SK-N-MC (cell line): ENCODE data around the gene RPL3.

Experiments
- DNase-seq: peaks from one replicate; pipeline ENCODE4 v3.0.0-alpha.2; 2011; ENCODE audit warnings: low read depth, low spot score
- H3K27ac ChIP-seq: fragments of 200-600 bp; sonication (generic); 2 replicates; pipeline ENCODE4 v1.5.1; 2016; ENCODE audit warnings: mixed run types
- H3K36me3 ChIP-seq: fragments of 200-600 bp; sonication (generic); 2 replicates; pipeline ENCODE4 v1.6.1; 2017; ENCODE audit warnings: antibody characterized with exemption, low read length, mixed read lengths; ENCODE audit not compliant: insufficient read depth
- H3K4me3 ChIP-seq: fragments of 200-600 bp; sonication (generic); 2 replicates; pipeline ENCODE4 v1.5.1; 2016
- H3K9ac ChIP-seq: fragments of 200-600 bp; sonication (generic); 2 replicates; pipeline ENCODE4 v1.8.0; 2017; ENCODE audit warnings: mixed run types, mixed read lengths; ENCODE audit not compliant: insufficient read length
- H3K9me3 ChIP-seq: fragments of 200-600 bp; sonication (generic); 2 replicates; pipeline ENCODE4 v1.6.1; 2017; ENCODE audit warnings: low read depth, mild to moderate bottlenecking, antibody characterized with exemption, low read length, moderate library complexity, mixed read lengths
- EZH2 ChIP-seq: fragments of 200-600 bp; sonication (generic); IDR thresholded peaks from one replicate; pipeline ENCODE4 v1.6.1; 2017; ENCODE audit warnings: antibody characterized with exemption
- FOXP2 ChIP-seq: optimal IDR thresholded peaks from 2 replicates; pipeline ENCODE3; 2011; ENCODE audit warnings: mild to moderate bottlenecking, moderate library complexity; ENCODE audit not compliant: insufficient read depth; ENCODE audit errors: extremely low read length, control extremely low read depth
- POLR2AphosphoS5 ChIP-seq: IDR thresholded peaks from 2 replicates; pipeline ENCODE4 v1.6.1; 2012; ENCODE audit warnings: mild to moderate bottlenecking, low read depth, low read length, borderline replicate concordance

Gene RPL3

DNA sequence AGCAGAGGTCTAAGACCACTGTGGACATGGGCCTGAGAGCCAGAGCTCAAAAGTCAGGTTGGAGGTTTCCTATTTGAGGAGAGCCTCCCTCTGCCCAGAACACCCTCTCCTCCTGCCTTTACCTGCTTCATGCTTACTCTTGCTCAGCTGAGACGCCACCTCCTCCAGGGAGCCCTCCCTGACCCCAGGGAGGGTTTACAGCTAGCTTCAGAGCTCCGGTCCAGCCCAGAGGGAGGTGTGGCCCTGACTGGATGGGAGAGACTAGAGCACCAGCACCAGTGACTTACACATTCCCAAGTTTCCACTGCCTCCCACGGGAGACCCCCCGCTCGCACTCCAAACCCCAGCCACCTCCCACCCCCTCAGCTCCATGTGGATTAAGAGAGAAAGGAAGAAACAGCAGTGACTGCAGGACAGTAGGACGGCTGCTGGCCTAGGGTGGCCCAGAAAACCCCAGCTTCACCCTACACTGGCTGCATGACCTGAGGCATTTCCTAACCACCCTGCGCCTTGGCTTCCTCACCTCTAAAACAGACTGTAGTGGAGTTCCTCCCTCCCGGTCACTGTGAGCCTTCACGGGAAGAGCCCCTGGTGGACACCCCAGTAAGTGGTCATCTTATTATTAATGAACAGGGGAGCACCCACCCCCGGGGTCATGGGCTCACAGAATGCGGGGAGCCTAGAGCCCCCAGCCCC, 50.2 kb downstream of the RPL3 start:
- Histone ChIP-seq H3K4me3 (no peak overlapping the region), H3K9me3 (no peaks in the 10 kb centered on the region), H3K27ac (no peak overlapping the region), H3K36me3 (no peaks in the 10 kb centered on the region), H3K9ac (no peak overlapping the region)
- DNase-seq, result no peak
- TF ChIP-seq EZH2 (no peak), FOXP2 (no peak), POLR2AphosphoS5 (no peak)

DNA sequence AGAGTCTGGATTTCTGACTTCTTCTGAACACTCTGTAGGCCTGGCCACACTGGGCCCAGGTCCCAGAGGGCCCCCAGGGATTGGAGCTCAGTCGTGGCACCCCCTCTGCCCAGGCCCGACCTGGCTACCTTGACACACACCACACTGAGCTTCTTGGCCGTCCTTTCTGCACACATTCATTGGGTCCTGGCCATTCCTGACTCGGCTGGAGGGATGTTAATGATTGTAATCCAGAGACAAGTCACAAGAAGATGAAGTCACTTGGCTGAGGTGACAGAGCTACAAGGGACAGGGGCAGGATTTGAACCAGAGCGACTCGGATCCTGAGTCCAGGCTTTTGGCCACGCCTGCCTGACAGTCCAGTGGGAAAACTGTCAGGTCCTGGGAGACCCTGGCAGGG, 50.8 kb downstream of the RPL3 start:
- Histone ChIP-seq H3K27ac (no peak overlapping the region), H3K4me3 (no peak overlapping the region), H3K9ac (no peak overlapping the region), H3K9me3 (no peaks in the 10 kb centered on the region), H3K36me3 (no peaks in the 10 kb centered on the region)
- no peak for DNase-seq
- TF ChIP-seq EZH2 (no peak), FOXP2 (no peak), POLR2AphosphoS5 (no peak)

- TF ChIP-seq POLR2AphosphoS5 (no peak), EZH2 (no peak), FOXP2 (no peak)
- H3K36me3 ChIP-seq, result no peaks in the 10 kb centered on the region
- DNase-seq, result no peak
- H3K9ac ChIP-seq, result no peak overlapping the region
- no peak overlapping the region for H3K4me3 ChIP-seq
- no peak overlapping the region for H3K27ac ChIP-seq
- H3K9me3 ChIP-seq, result no peaks in the 10 kb centered on the region
These were observed 51.4 kb downstream of the RPL3 start for GRCh38 chr22:39267974-39268373.

- DNase-seq, result no peak
These were observed 52.9 kb downstream of the RPL3 start for GRCh38 chr22:39266398-39267030.

GRCh38 chr22:39265143-39265886, 54.1 kb downstream of the RPL3 start:
- H3K27ac ChIP-seq, result no peak overlapping the region
- no peaks in the 10 kb centered on the region for H3K36me3 ChIP-seq
- no peak overlapping the region for H3K9ac ChIP-seq
- no peak for DNase-seq
- no peaks in the 10 kb centered on the region for H3K9me3 ChIP-seq
- no peak overlapping the region for H3K4me3 ChIP-seq
- TF ChIP-seq EZH2 (no peak), POLR2AphosphoS5 (no peak), FOXP2 (no peak)

More at GRCh38 chr22:39266398-39267030, 52.9 kb downstream of the RPL3 start:
- no peak overlapping the region for H3K4me3 ChIP-seq
- no peak for TF ChIP-seq POLR2AphosphoS5
- no peak for TF ChIP-seq FOXP2
- TF ChIP-seq EZH2, result no peak
- no peaks in the 10 kb centered on the region for H3K36me3 ChIP-seq
- H3K9me3 ChIP-seq, result no peaks in the 10 kb centered on the region
- H3K9ac ChIP-seq, result no peak overlapping the region
- no peak overlapping the region for H3K27ac ChIP-seq

- Histone ChIP-seq H3K36me3 (no peaks in the 10 kb centered on the region), H3K9ac (no peak overlapping the region), H3K27ac (no peak overlapping the region), H3K9me3 (no peaks in the 10 kb centered on the region), H3K4me3 (no peak overlapping the region)
- no peak for DNase-seq
- TF ChIP-seq POLR2AphosphoS5 (no peak), FOXP2 (no peak), EZH2 (no peak)
These were observed 54.9 kb downstream of the RPL3 start for GRCh38 chr22:39264349-39265038.

GRCh38 chr22:39263626-39264348, 55.6 kb downstream of the RPL3 start:
- Histone ChIP-seq H3K36me3 (no peaks in the 10 kb centered on the region), H3K27ac (no peak overlapping the region), H3K9ac (no peak overlapping the region), H3K9me3 (no peaks in the 10 kb centered on the region), H3K4me3 (no peak overlapping the region)
- DNase-seq, result no peak
- TF ChIP-seq POLR2AphosphoS5 (no peak), EZH2 (no peak), FOXP2 (no peak)
